A549 (cell line): Measurements from ENCODE around the gene SFTPB. TPM values are rescaled to one million over a fixed set of nuclear protein-coding genes. Genes with fewer than 3 reads are reported as not detected.

Experiments used
- ATAC-seq, 2 experiments: fragments of 200-7000 bp in 1 of 2; fragments of >200 bp in 1 of 2; cut with Nextera tagmentation in 1 of 2; cut with Tn5 transposase in 1 of 2; 3 replicates each; pipeline versions ENCODE4 v1.8.0 to v1.9.1; 2018 to 2020; ENCODE audit warnings: mild to moderate bottlenecking in 1 of 2, moderate library complexity in 1 of 2
- CTCF ChIA-PET: fragments of 300-600 bp; sonication (Branson Sonifier 250); formaldehyde crosslinking; extraction: SDS; loops from one replicate; lab custom pipeline; 2021; ENCODE audit warnings: antibody characterized with exemption, inconsistent platforms; lab: Yijun Ruan, JAX
- POLR2A ChIA-PET: fragments of 350-600 bp; formaldehyde crosslinking; extraction: SDS; loops from one replicate; lab custom pipeline; 2021; ENCODE audit warnings: antibody characterized with exemption, inconsistent platforms; lab: Yijun Ruan, JAX
- DNase-seq, 2 experiments: peaks; one replicate each; pipeline versions ENCODE4 v3.0.0 to v3.0.0-alpha.2; 2011 to 2016; ENCODE audit warnings: low read depth in 1 of 2, low spot score in 1 of 2
- FAIRE-seq: peaks from 2 replicates; lab custom pipeline; 2011; peaks lifted over from hg19 to GRCh38; lab: Jason Lieb, UNC
- H3K27ac ChIP-seq, 2 experiments: fragments of >200 bp; sonication (Bioruptor Twin); formaldehyde crosslinking; 3 replicates each; pipeline ENCODE4 v1.5.1; 2016 to 2017
- H3K4me1 ChIP-seq: fragments of >200 bp; sonication (Bioruptor Twin); formaldehyde crosslinking; 3 replicates; pipeline ENCODE4 v1.6.1; 2016
- H3K4me2 ChIP-seq: fragments of >200 bp; sonication (Bioruptor Twin); formaldehyde crosslinking; 3 replicates; pipeline ENCODE4 v1.6.1; 2016
- H3K4me3 ChIP-seq: fragments of >200 bp; sonication (Bioruptor Twin); formaldehyde crosslinking; 3 replicates; pipeline ENCODE4 v1.5.1; 2016
- H3K9me3 ChIP-seq: fragments of >200 bp; sonication (Bioruptor Twin); formaldehyde crosslinking; 3 replicates; pipeline ENCODE4 v1.6.1; 2016
- ATOH8 ChIP-seq: fragments of 250-450 bp; sonication (Bioruptor Pico); IDR thresholded peaks from 2 replicates; pipeline ENCODE4 v1.5.0; 2020; ENCODE audit warnings: low read depth, mild to moderate bottlenecking, moderate library complexity
- CBX8 ChIP-seq: fragments of 200-600 bp; sonication (generic); IDR thresholded peaks from 2 replicates; pipeline ENCODE4 v1.6.1; 2016
- CEBPB ChIP-seq, 2 experiments: fragments of >200 bp in 1 of 2; sonication (Bioruptor Twin) in 1 of 2; formaldehyde crosslinking in 1 of 2; IDR thresholded peaks; 2 replicates each; pipeline ENCODE4 v1.6.1; 2012 to 2016
- CTCF ChIP-seq: fragments of >200 bp; sonication (Bioruptor Twin); formaldehyde crosslinking; IDR thresholded peaks from 3 replicates; pipeline ENCODE4 v1.5.1; 2016
- EHMT2 ChIP-seq: fragments of 200-600 bp; sonication (generic); IDR thresholded peaks from 2 replicates; pipeline ENCODE4 v1.6.1; 2016; ENCODE audit warnings: antibody characterized with exemption, low read depth, mild to moderate bottlenecking, moderate library complexity
- ESRRA ChIP-seq: fragments of 150-350 bp; IDR thresholded peaks from 2 replicates; pipeline ENCODE4 v1.6.1; 2014; ENCODE audit warnings: mild to moderate bottlenecking, low read length, borderline replicate concordance
- FOSB ChIP-seq: fragments of 250-450 bp; sonication (Bioruptor Pico); IDR thresholded peaks from 2 replicates; pipeline ENCODE4 v1.5.0; 2020; ENCODE audit warnings: mild to moderate bottlenecking, moderate library complexity
- GATA3 ChIP-seq: IDR thresholded peaks from 2 replicates; pipeline ENCODE4 v1.6.1; 2012; ENCODE audit warnings: borderline replicate concordance
- HDAC2 ChIP-seq: fragments of 200-600 bp; sonication (generic); IDR thresholded peaks from 2 replicates; pipeline ENCODE4 v1.6.1; 2016
- HEYL ChIP-seq: fragments of 250-450 bp; sonication (Bioruptor Pico); IDR thresholded peaks from 2 replicates; pipeline ENCODE4 v1.8.0; 2021; ENCODE audit warnings: mild to moderate bottlenecking, moderate library complexity
- HOXB13 ChIP-seq: fragments of 250-450 bp; sonication (Bioruptor Pico); IDR thresholded peaks from 2 replicates; pipeline ENCODE4 v1.5.0; 2020; ENCODE audit warnings: low read depth, mild to moderate bottlenecking, moderate library complexity
- MAZ ChIP-seq: fragments of 150-350 bp; IDR thresholded peaks from 2 replicates; pipeline ENCODE4 v1.6.1; 2014; ENCODE audit warnings: antibody characterized with exemption, low read depth, low read length, borderline replicate concordance
- NFE2L2 ChIP-seq: fragments of 150-350 bp; conservative IDR thresholded peaks from 2 replicates; pipeline ENCODE4 v1.6.1; 2014; ENCODE audit warnings: low read length
- NR3C1 ChIP-seq: fragments of >200 bp; sonication (Bioruptor Twin); formaldehyde crosslinking; IDR thresholded peaks from 3 replicates; pipeline ENCODE4 v1.6.1; 2017
- RAD21 ChIP-seq, 2 experiments: fragments of >200 bp in 1 of 2; sonication (Bioruptor Twin) in 1 of 2; formaldehyde crosslinking in 1 of 2; IDR thresholded peaks in 1 of 2; conservative IDR thresholded peaks in 1 of 2; 2 replicates in 1 of 2; 3 replicates in 1 of 2; pipeline ENCODE4 v1.6.1; 2012 to 2018; ENCODE audit warnings: inconsistent platforms in 1 of 2
- RFX5 ChIP-seq: fragments of 450-650 bp; IDR thresholded peaks from 2 replicates; pipeline ENCODE4 v1.7.1; 2014; ENCODE audit warnings: antibody characterized with exemption, mild to moderate bottlenecking, moderate library complexity
- TFCP2L1 ChIP-seq: fragments of 250-450 bp; sonication (Bioruptor Pico); IDR thresholded peaks from 2 replicates; pipeline ENCODE4 v1.5.0; 2021; ENCODE audit warnings: mild to moderate bottlenecking
- TP53 ChIP-seq: fragments of 250-450 bp; sonication (Bioruptor Pico); IDR thresholded peaks from 2 replicates; pipeline ENCODE4 v1.5.0; 2021; ENCODE audit warnings: mild to moderate bottlenecking, moderate library complexity
- ZFP36 ChIP-seq: fragments of 450-650 bp; IDR thresholded peaks from 2 replicates; pipeline ENCODE4 v1.6.1; 2014; ENCODE audit warnings: borderline replicate concordance; ENCODE audit not compliant: partially characterized antibody
- ZSCAN20 ChIP-seq: fragments of 250-450 bp; sonication (Bioruptor Pico); IDR thresholded peaks from 2 replicates; pipeline ENCODE4 v1.8.0; 2022; ENCODE audit warnings: mild to moderate bottlenecking, moderate library complexity
- WGBS: methylation state at CpG from one replicate; pipeline ENCODE4 v1.1.6; 2017; ENCODE audit errors: missing lambda C conversion rate; 5-methylcytosine and 5-hydroxymethylcytosine counted together
- polyA plus RNA-seq, 4 experiments: library from polyadenylated mRNA; depleted of rRNA in 3 of 4; stranded (reverse); fragments of >200 nt; fragmentation: RNase III in 1 of 4; extraction: RNeasy Plus Mini Kit Qiagen cat#74134 plus additional on column Dnase treatment in 1 of 4; gene quantifications; 2 replicates in 3 of 4; 3 replicates in 1 of 4; pipeline ENCODE4 v1.2.3, GENCODE V29; 2011 to 2017
- TF ChIP-seq, protein P1 (sequence below): fragments of >200 bp; sonication (Bioruptor Twin); formaldehyde crosslinking; IDR thresholded peaks from 2 replicates; pipeline ENCODE4 v1.6.1; 2016
- TF ChIP-seq, protein P2 (sequence below): IDR thresholded peaks from 2 replicates; pipeline ENCODE4 v1.6.1; 2012

The SFTPB gene
- polyA plus RNA-seq, 2 of the 4 experiments (the other 2 are of a cell fraction), result not detected

- ChIA-PET CTCF (interaction anchor here (0.6 to 5.5 kb wide), 10 partner anchors 9 to 229 kb away, joined by 4 to 55 read pairs (median 6); no protein-coding TSS in a partner anchor), POLR2A (no interaction called here)
- Histone ChIP-seq H3K4me3 (no peak overlapping the region), H3K4me2 (no peak overlapping the region), H3K9me3 (no peaks in the 10 kb centered on the region), H3K4me1 (peaks cover 8% of the 10 kb centered on the region; the same call in 2 of the 3 replicates), H3K27ac (no peak overlapping the region; a peak in 1 of 6 replicates)
- no peak for FAIRE-seq
- DNase-seq, result no peak
- WGBS, result 63% methylated on average over 2 of the region's 2 CpGs
- ATAC-seq, result no peak
- TF ChIP-seq NR3C1, result no peak
- no peak for TF ChIP-seq ATOH8 (CRISPR knock-in tag)
- no peak for TF ChIP-seq HOXB13
- TF ChIP-seq, protein P1, sequence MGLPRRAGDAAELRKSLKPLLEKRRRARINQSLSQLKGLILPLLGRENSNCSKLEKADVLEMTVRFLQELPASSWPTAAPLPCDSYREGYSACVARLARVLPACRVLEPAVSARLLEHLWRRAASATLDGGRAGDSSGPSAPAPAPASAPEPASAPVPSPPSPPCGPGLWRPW, result no peak
- no peak for TF ChIP-seq CBX8
- no peak for TF ChIP-seq ESRRA
- no peak for TF ChIP-seq NFE2L2
- TF ChIP-seq RAD21 (conservative IDR thresholded peaks at IDR 0.05 in 1 of 2, IDR thresholded peaks at IDR 0.05 in 1 of 2), result no peak
- no peak for TF ChIP-seq CTCF
- no peak for TF ChIP-seq FOSB (CRISPR knock-in tag)
- TF ChIP-seq ZSCAN20, result no peak
- TF ChIP-seq HDAC2, result no peak
- TF ChIP-seq TFCP2L1 (CRISPR knock-in tag), result no peak
Observed at GRCh38 chr2:85674417-85674816, 6.4 kb upstream of the SFTPB start.

DNA sequence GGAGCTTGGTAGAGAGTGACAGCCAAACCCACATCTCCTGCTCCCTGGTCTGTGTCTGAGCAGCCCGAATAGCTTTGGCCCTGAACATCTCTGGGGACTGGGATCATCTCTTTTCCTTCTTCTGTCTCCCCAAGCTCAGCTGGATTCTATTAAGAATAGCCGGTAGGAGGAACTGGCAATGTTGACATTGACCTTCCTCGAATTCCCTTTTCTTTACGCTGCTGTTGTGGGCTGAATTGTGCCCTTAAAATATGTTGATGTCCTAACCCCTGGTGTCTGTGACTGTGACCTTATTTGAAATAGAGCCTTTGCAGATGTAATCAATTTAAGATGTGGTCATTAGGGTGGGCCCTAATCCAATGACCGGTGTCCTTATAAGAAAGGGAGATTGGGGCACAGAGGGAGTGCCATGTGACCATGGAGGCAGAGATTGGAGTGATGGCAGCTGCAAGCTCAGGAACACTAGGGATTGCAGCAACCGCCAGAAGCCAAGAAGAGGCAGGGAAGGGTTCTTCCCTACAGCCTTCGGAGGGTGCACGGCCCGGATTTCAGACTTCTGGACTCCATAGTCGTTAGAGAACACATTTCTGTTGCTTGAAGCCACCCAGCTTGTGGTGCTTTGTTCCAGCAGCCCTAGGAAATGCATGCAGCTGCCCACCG is 5.8 kb upstream of the SFTPB start:
- DNase-seq, result no peak
- ChIA-PET CTCF (interaction anchor here (0.6 to 5.5 kb wide), 12 partner anchors 12 to 140 kb away, joined by 3 to 55 read pairs (median 6); partner anchors contain the start of gene GNLY), POLR2A (no interaction called here)
- Histone ChIP-seq H3K4me3 (no peak overlapping the region), H3K4me1 (peaks cover 5% of the 10 kb centered on the region; the same call in 2 of the 3 replicates), H3K27ac (no peak overlapping the region; a peak in 1 of 6 replicates)
- 60% methylated on average over 11 of the region's 11 CpGs for WGBS
- no peak for FAIRE-seq
- TF ChIP-seq TP53 (no peak), MAZ (no peak), EHMT2 (no peak), RFX5 (no peak), CEBPB (IDR thresholded peaks at IDR 0.05) (no peak), ZFP36 (no peak), GATA3 (no peak), HEYL (no peak), CBX8 (no peak)
- TF ChIP-seq, protein P2, sequence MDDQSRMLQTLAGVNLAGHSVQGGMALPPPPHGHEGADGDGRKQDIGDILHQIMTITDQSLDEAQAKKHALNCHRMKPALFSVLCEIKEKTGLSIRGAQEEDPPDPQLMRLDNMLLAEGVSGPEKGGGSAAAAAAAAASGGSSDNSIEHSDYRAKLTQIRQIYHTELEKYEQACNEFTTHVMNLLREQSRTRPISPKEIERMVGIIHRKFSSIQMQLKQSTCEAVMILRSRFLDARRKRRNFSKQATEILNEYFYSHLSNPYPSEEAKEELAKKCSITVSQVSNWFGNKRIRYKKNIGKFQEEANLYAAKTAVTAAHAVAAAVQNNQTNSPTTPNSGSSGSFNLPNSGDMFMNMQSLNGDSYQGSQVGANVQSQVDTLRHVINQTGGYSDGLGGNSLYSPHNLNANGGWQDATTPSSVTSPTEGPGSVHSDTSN, result no peak
- TF ChIP-seq, all 56 proteins: peak for 0
- H3K4me2 ChIP-seq, result no peak overlapping the region
- no peak for ATAC-seq
- no peaks in the 10 kb centered on the region for H3K9me3 ChIP-seq
